Peyer's patch (tissue), 4 donors: ENCODE data around the gene BAHD1.

Experiments used
- POLR2A ChIP-seq, 2 donors: fragments of 450-650 bp; IDR thresholded peaks; one replicate each; pipeline ENCODE4 v1.5.1; 2017; ENCODE audit warnings: antibody characterized with exemption in 2 of 2, mild to moderate bottlenecking in 2 of 2, moderate library complexity in 2 of 2
- TF ChIP-seq, protein P1 (sequence below), 6 experiments: fragments of 450-650 bp in 4 of 6; fragments of 200-600 bp in 2 of 6; sonication (generic) in 1 of 6; IDR thresholded peaks; one replicate each; pipeline ENCODE4 v1.5.1; 2017 to 2019; ENCODE audit warnings: antibody characterized with exemption in 6 of 6, mild to moderate bottlenecking in 3 of 6, moderate library complexity in 1 of 6

DNA sequence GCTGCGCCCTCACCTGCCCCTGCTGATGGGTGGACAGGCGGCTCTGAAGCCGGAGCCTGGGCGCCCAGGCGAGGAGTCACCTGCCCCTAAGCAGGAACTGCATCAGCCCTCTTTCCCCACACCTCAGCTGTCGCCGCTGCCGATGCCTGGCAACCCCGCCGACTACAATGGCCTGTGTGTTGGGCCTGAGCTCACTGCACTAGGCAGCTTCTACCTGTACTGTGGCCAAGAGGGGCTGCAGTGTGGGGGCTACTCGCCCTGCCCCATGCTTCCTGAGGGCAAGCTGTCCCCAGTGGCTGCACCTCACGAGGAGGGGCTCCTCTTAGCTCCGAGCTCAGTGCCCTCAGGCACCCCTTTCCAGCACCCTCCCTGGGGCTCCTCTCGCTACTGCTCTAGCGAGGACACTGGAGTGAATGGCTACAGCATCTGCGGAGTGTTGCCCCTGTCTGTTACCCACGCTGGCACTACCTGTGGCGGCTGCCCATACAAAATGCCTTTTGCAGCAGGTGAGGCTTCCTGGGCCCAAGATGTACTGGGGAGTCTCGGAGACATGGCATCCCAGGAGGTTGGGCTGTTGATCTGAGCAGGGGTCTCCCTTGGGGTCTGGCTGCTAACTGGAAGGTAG lies 18.8 kb downstream of the BAHD1 start:
- TF ChIP-seq, protein P1, sequence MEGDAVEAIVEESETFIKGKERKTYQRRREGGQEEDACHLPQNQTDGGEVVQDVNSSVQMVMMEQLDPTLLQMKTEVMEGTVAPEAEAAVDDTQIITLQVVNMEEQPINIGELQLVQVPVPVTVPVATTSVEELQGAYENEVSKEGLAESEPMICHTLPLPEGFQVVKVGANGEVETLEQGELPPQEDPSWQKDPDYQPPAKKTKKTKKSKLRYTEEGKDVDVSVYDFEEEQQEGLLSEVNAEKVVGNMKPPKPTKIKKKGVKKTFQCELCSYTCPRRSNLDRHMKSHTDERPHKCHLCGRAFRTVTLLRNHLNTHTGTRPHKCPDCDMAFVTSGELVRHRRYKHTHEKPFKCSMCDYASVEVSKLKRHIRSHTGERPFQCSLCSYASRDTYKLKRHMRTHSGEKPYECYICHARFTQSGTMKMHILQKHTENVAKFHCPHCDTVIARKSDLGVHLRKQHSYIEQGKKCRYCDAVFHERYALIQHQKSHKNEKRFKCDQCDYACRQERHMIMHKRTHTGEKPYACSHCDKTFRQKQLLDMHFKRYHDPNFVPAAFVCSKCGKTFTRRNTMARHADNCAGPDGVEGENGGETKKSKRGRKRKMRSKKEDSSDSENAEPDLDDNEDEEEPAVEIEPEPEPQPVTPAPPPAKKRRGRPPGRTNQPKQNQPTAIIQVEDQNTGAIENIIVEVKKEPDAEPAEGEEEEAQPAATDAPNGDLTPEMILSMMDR (IDR thresholded peaks at IDR 0.05): no peak
- no peak for TF ChIP-seq POLR2A (IDR thresholded peaks at IDR 0.05)
